Measurements from ENCODE around the gene STARD5.

The STARD5 gene

GRCh38 chr15:81291916-81292522 is 31.9 kb downstream of the STARD5 start:
- no peak for TF ChIP-seq CTCF (IDR thresholded peaks at IDR 0.05; ENCODE audit: borderline replicate concordance, control extremely low read depth, extremely low read depth, insufficient read depth, missing control alignments)
- in situ Hi-C loops (cut with MboI; ENCODE audit: low sequenced_read_pairs, unreplicated experiment), result no loop called here
- DNase-seq (ENCODE audit: low spot score), result no peak

DNA sequence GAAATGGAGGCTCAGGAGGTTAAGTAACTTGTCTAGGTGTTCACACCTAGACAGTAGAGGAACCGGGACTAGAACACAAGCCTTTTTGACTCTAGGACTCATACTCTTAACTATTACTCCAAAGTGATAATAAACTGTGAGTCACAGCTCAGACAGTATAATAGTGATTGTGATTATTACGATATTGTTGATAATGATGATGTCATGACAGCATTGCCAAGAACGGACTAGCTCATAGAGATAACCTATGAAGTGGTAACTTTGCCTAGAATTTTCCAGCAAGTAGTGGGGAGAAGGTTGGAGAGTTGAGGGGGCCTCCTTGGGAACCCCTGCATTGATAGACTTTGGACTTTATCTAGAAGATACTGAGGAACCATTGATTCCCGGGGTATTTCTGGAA is 34.0 kb downstream of the STARD5 start:
- in situ Hi-C loops (cut with MboI; ENCODE audit: low sequenced_read_pairs, unreplicated experiment), result loop anchor here (10.0 kb wide), 1 partner anchor 45 kb away; no protein-coding TSS in a partner anchor
- no peak for TF ChIP-seq CTCF (IDR thresholded peaks at IDR 0.05; ENCODE audit: borderline replicate concordance, control extremely low read depth, extremely low read depth, insufficient read depth, missing control alignments)
- no peak for DNase-seq (ENCODE audit: low spot score)

GRCh38 chr15:81288616-81289015 is 35.3 kb downstream of the STARD5 start:
- in situ Hi-C loops (cut with MboI; ENCODE audit: low sequenced_read_pairs, unreplicated experiment), result loop anchor here (10.0 kb wide), 1 partner anchor 46 kb away; no protein-coding TSS in a partner anchor
- no peak for TF ChIP-seq CTCF (IDR thresholded peaks at IDR 0.05; ENCODE audit: borderline replicate concordance, control extremely low read depth, extremely low read depth, insufficient read depth, missing control alignments)
- DNase-seq (ENCODE audit: low spot score), result no peak

- no peak for TF ChIP-seq CTCF (IDR thresholded peaks at IDR 0.05; ENCODE audit: borderline replicate concordance, control extremely low read depth, extremely low read depth, insufficient read depth, missing control alignments)
- no peak for DNase-seq (ENCODE audit: low spot score)
- in situ Hi-C loops (cut with MboI; ENCODE audit: low sequenced_read_pairs, unreplicated experiment), result loop anchor here (10.0 kb wide), 1 partner anchor 47 kb away; no protein-coding TSS in a partner anchor
Observed at GRCh38 chr15:81288040-81288439, 35.9 kb downstream of the STARD5 start.

DNA sequence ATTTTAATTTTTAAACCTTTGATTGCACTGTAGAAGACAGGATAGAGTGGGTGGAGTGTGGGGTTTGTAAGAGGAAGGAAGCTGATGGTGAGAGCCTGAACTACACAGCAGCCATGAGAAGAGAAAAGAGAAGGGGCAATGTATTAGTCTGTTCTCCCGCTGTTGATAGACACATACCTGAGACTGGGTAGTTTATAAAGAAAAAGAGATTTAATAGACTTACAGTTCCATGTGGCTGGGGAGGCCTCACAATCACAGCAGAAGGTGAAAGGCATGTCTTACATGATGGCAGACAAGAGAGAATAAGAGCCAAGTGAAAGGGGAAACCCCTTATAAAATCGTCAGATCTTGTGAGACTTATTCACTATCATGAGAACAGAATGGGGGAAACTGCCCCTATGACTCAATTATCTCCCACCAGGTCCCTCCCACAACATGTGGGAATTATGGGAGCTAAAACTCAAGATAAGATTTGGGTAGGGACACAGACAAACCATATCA is 37.3 kb downstream of the STARD5 start:
- in situ Hi-C loops (cut with MboI; ENCODE audit: low sequenced_read_pairs, unreplicated experiment), result loop anchor here (10.0 kb wide), 1 partner anchor 48 kb away; no protein-coding TSS in a partner anchor
- TF ChIP-seq CTCF (IDR thresholded peaks at IDR 0.05; ENCODE audit: borderline replicate concordance, control extremely low read depth, extremely low read depth, insufficient read depth, missing control alignments), result no peak
- DNase-seq (ENCODE audit: low spot score), result no peak

GRCh38 chr15:81285461-81285860 is 38.5 kb downstream of the STARD5 start:
- in situ Hi-C loops (cut with MboI; ENCODE audit: low sequenced_read_pairs, unreplicated experiment), result loop anchor here (10.0 kb wide), 1 partner anchor 49 kb away; no protein-coding TSS in a partner anchor
- DNase-seq (ENCODE audit: low spot score), result no peak
- no peak for TF ChIP-seq CTCF (IDR thresholded peaks at IDR 0.05; ENCODE audit: borderline replicate concordance, control extremely low read depth, extremely low read depth, insufficient read depth, missing control alignments)
